Hematopoietic multipotent progenitor cell treated with erythropoietin and hydrocortisone succinate and interleukin-3 and kit ligand, for 4 days (in vitro differentiated cells): ENCODE data around the gene CT45A7.
"Not testable (repeated sequence)": the region's sequence is repeated elsewhere in the genome, so short reads cannot be mapped to it uniquely, and the experiment has no call there.

ENCODE experiments used
- DNase-seq: peaks from one replicate; pipeline ENCODE4 v3.0.0-alpha.2; 2015

CT45A7 gene

GRCh38 chrX:135837180-135837579 is at the start of gene CT45A7:
TSS of gene CT45A7 (minus strand) at chrX:135837280. CDS start at chrX:135833533, 3,747 bp downstream.
- DNase-seq = not testable (repeated sequence)

- DNase-seq = peak; percentile 9
Observed at GRCh38 chrX:135882741-135883140, 45.7 kb upstream of the CT45A7 start.

GRCh38 chrX:135871712-135872111 is 34.6 kb upstream of the CT45A7 start, which contains the start of gene CT45A9:
TSS of gene CT45A9 (minus strand) at chrX:135871812. CDS start at chrX:135868061, 3,751 bp downstream.
- not testable (repeated sequence) for DNase-seq

GRCh38 chrX:135854438-135854837 is 17.4 kb upstream of the CT45A7 start, which contains the start of gene CT45A8:
TSS of gene CT45A8 (minus strand) at chrX:135854538. CDS start at chrX:135850783, 3,755 bp downstream.
- not testable (repeated sequence) for DNase-seq

GRCh38 chrX:135819912-135820311 is 17.2 kb downstream of the CT45A7 start, which contains the start of gene CT45A2:
TSS of gene CT45A2 (minus strand) at chrX:135820012. CDS start at chrX:135816265, 3,747 bp downstream.
- not testable (repeated sequence) for DNase-seq

GRCh38 chrX:135802687-135803086 is 34.4 kb downstream of the CT45A7 start, which contains the start of gene CT45A6:
TSS of gene CT45A6 (minus strand) at chrX:135802787. CDS start at chrX:135798993, 3,794 bp downstream.
- DNase-seq = not testable (repeated sequence)

GRCh38 chrX:135785403-135785802 is 51.7 kb downstream of the CT45A7 start, which contains the start of gene CT45A5:
TSS of gene CT45A5 (minus strand) at chrX:135785503. CDS start at chrX:135781729, 3,774 bp downstream.
- DNase-seq = not testable (repeated sequence)
